GM12878 (cell line): ENCODE data around the gene ZNF133. TPM values are rescaled to one million over a fixed set of nuclear protein-coding genes. Genes with fewer than 3 reads are reported as not detected.

Experiments used
- ATAC-seq: fragments of 200-7000 bp; cut with Tn5 transposase; 3 replicates; pipeline ENCODE4 v1.9.1; 2020; ENCODE audit warnings: mild to moderate bottlenecking, moderate library complexity
- Bru-seq: library from RNA; stranded (reverse); fragments of 400-500 nt; gene quantifications from one replicate; lab custom pipeline; 2021; lab: Mats Ljungman, UMichigan
- BruChase-seq, 2 experiments: library from RNA; stranded (reverse); fragments of 400-500 nt; gene quantifications; one replicate each; lab custom pipeline; 2021; lab: Mats Ljungman, UMichigan
- BruUV-seq: library from RNA; stranded (reverse); fragments of 400-500 nt; replicated peaks from 2 replicates; lab custom pipeline; 2021; lab: Mats Ljungman, UMichigan
- CTCF ChIA-PET: fragments of 300-600 bp; sonication (Branson Sonifier 250); formaldehyde crosslinking; extraction: SDS; loops from one replicate; lab custom pipeline; 2021; ENCODE audit warnings: inconsistent platforms; lab: Yijun Ruan, JAX
- POLR2A ChIA-PET: fragments of 350-600 bp; formaldehyde crosslinking; extraction: SDS; loops from one replicate; lab custom pipeline; 2021; ENCODE audit warnings: inconsistent platforms; lab: Charles Lee
- RAD21 ChIA-PET: fragments of 300-600 bp; sonication (Branson Sonifier 250); formaldehyde crosslinking; loops from one replicate; lab custom pipeline; 2023; ENCODE audit warnings: antibody characterized with exemption; ENCODE audit not compliant: unreplicated experiment; lab: Charles Lee
- SMC1A ChIA-PET: fragments of 300-600 bp; sonication (Branson Sonifier 250); formaldehyde crosslinking; loops from one replicate; lab custom pipeline; 2023; ENCODE audit not compliant: unreplicated experiment, uncharacterized antibody; lab: Charles Lee
- DNase-seq: peaks from one replicate; pipeline ENCODE4 v3.0.0-alpha.2; 2011; ENCODE audit warnings: low read depth, low spot score
- FAIRE-seq: peaks from 3 replicates; lab custom pipeline; 2011; peaks lifted over from hg19 to GRCh38; lab: Jason Lieb, UNC
- H2AFZ ChIP-seq: 2 replicates; pipeline ENCODE4 v1.6.0; 2011; ENCODE audit warnings: low read depth, low read length, control low read depth; ENCODE audit not compliant: control insufficient read depth
- H3K27ac ChIP-seq: 2 replicates; pipeline ENCODE4 v1.5.1; 2011; ENCODE audit warnings: control low read depth; ENCODE audit not compliant: control insufficient read depth, insufficient read depth
- H3K27me3 ChIP-seq, 2 experiments: replicated peaks in 1 of 2; 2 replicates each; pipeline versions ENCODE4 v1.6.0 to v1.6.1; 2011; ENCODE audit warnings: low read length in 1 of 2; ENCODE audit not compliant: control insufficient read depth in 2 of 2, insufficient read depth in 2 of 2
- H3K36me3 ChIP-seq, 2 experiments: 2 replicates each; pipeline ENCODE4 v1.5.1; 2011; ENCODE audit warnings: low read length in 1 of 2; ENCODE audit not compliant: control insufficient read depth in 2 of 2, insufficient read depth in 2 of 2
- H3K4me1 ChIP-seq: 2 replicates; pipeline ENCODE4 v1.6.1; 2011; ENCODE audit warnings: mild to moderate bottlenecking, low read length, moderate library complexity, mixed read lengths; ENCODE audit not compliant: control insufficient read depth, insufficient read depth
- H3K4me2 ChIP-seq: 2 replicates; pipeline ENCODE4 v1.6.0; 2011; ENCODE audit warnings: control low read depth; ENCODE audit not compliant: control insufficient read depth, insufficient read depth
- H3K4me3 ChIP-seq: fragments of 200-600 bp; sonication (generic); 2 replicates; pipeline ENCODE4 v1.5.1; 2016
- H3K79me2 ChIP-seq: 2 replicates; pipeline ENCODE4 v1.6.0; 2011; ENCODE audit warnings: low read length; ENCODE audit not compliant: control insufficient read depth, insufficient read depth
- H3K9ac ChIP-seq: 2 replicates; pipeline ENCODE4 v1.8.0; 2011; ENCODE audit warnings: low read length, control low read depth, mixed read lengths; ENCODE audit not compliant: control insufficient read depth, insufficient read depth
- H3K9me3 ChIP-seq: replicated peaks from 3 replicates; pipeline ENCODE4 v1.5.1; 2011; ENCODE audit warnings: mild to moderate bottlenecking, low read length; ENCODE audit not compliant: control insufficient read depth, insufficient read depth
- H4K20me1 ChIP-seq: 2 replicates; pipeline ENCODE4 v1.6.0; 2011; ENCODE audit not compliant: control insufficient read depth, insufficient read depth
- CHD4 ChIP-seq: fragments of 200-600 bp; sonication (generic); IDR thresholded peaks from 2 replicates; pipeline ENCODE4 v1.6.1; 2016; ENCODE audit warnings: mild to moderate bottlenecking
- E2F4 ChIP-seq: IDR thresholded peaks from 2 replicates; pipeline ENCODE4 v1.6.1; 2012; ENCODE audit warnings: low read depth, low read length, improper control_type of control experiment
- HSF1 ChIP-seq: fragments of 150-350 bp; IDR thresholded peaks from 2 replicates; pipeline ENCODE4 v1.6.1; 2014; ENCODE audit warnings: mild to moderate bottlenecking, low read depth, low read length
- MLLT1 ChIP-seq: fragments of 450-650 bp; IDR thresholded peaks from 2 replicates; pipeline ENCODE4 v1.6.1; 2016; ENCODE audit warnings: mild to moderate bottlenecking
- NFXL1 ChIP-seq: fragments of 450-650 bp; IDR thresholded peaks from 2 replicates; pipeline ENCODE4 v1.6.1; 2017; ENCODE audit warnings: antibody characterized with exemption, mild to moderate bottlenecking, borderline replicate concordance
- POLR2A ChIP-seq: IDR thresholded peaks from 2 replicates; pipeline ENCODE4 v1.6.1; 2011; ENCODE audit warnings: low read depth, mild to moderate bottlenecking, low read length
- RAD51 ChIP-seq: fragments of 450-650 bp; IDR thresholded peaks from 2 replicates; pipeline ENCODE4 v1.6.1; 2016; ENCODE audit warnings: moderate library complexity, mild to moderate bottlenecking, inconsistent platforms
- SUPT20H ChIP-seq: IDR thresholded peaks from 2 replicates; pipeline ENCODE4 v1.6.1; 2011; ENCODE audit warnings: low read depth, mild to moderate bottlenecking, low read length, moderate library complexity, borderline replicate concordance; ENCODE audit not compliant: control insufficient read depth
- WRNIP1 ChIP-seq: IDR thresholded peaks from 2 replicates; pipeline ENCODE4 v1.6.1; 2011; ENCODE audit warnings: low read depth, low read length, improper control_type of control experiment, borderline replicate concordance
- WGBS: methylation state at CpG from one replicate; pipeline ENCODE4 v1.1.6; 2016; ENCODE audit warnings: low lambda C conversion rate; ENCODE audit not compliant: insufficient replicate concordance, insufficient coverage; ENCODE audit errors: missing lambda C conversion rate; 5-methylcytosine and 5-hydroxymethylcytosine counted together
- in situ Hi-C: fragments of 300-500 bp; cut with MboI; formaldehyde crosslinking; loops from 9 replicates; pipeline ENCODE4 v1.14.3; 2018; ENCODE audit warnings: mixed read lengths
- intact Hi-C: fragments of 100-400 bp; cut with micrococcal nuclease; formaldehyde crosslinking; loops from one replicate; pipeline ENCODE4 v1.14.2; 2022; ENCODE audit not compliant: unreplicated experiment
- long read RNA-seq, 2 experiments: library from polyadenylated mRNA; unstranded; transcript quantifications; one replicate each; pipeline ENCODE4 v2.0.0, GENCODE V29; 2019 to 2020
- polyA minus RNA-seq, 3 experiments: library from RNA; depleted of rRNA, polyadenylated mRNA; stranded (reverse); fragments of >200 nt; gene quantifications; 2 replicates each; pipeline ENCODE4 v1.2.3, GENCODE V29; 2011
- polyA plus RNA-seq, 11 experiments: library from polyadenylated mRNA; depleted of rRNA in 4 of 11; unstranded in 6 of 11; stranded (reverse) in 5 of 11; fragments of >200 nt; fragmentation: Nextera tagmentation in 4 of 11; fragmentation: Illumina TruSeq in 1 of 11; extraction: Ambion mirVana in 4 of 11; extraction: Trizol in 1 of 11; gene quantifications; 1 replicate in 1 of 11; 2 replicates in 10 of 11; pipeline versions ENCODE4 v1.2.1 to v1.2.3, GENCODE V29; 2011 to 2016; ENCODE audit warnings: inconsistent platforms in 2 of 11, missing spikeins in 2 of 11, low read depth in 1 of 11
- total RNA-seq, 4 experiments: library from RNA; depleted of rRNA in 3 of 4; stranded (reverse); fragments of >200 nt in 3 of 4; fragmentation: Illumina TruSeq in 1 of 4; extraction: Trizol in 1 of 4; gene quantifications; 2 replicates each; pipeline versions ENCODE4 v1.2.1 to v1.2.3, GENCODE V29; 2013 to 2021

ZNF133 gene
- total RNA-seq (2013; cell fraction: nucleolus; rRNA removed) = 23.5 and 23.9 TPM in 2 replicates
- total RNA-seq (2014; rRNA removed) (8.8 and 9.5 TPM in 2 replicates), total RNA-seq (2014; rRNA removed; fragmentation: Illumina TruSeq; extraction: Trizol) (8.9 and 9.1 TPM in 2 replicates), total RNA-seq (2021) (6.0 and 9.8 TPM in 2 replicates), polyA plus RNA-seq (2011; rRNA removed) (6.1 and 9.3 TPM in 2 replicates), polyA plus RNA-seq (2014; fragmentation: Illumina TruSeq; extraction: Trizol) (6.2 and 8.4 TPM in 2 replicates), polyA plus RNA-seq (2014; fragmentation: Nextera tagmentation; extraction: Ambion mirVana) (1 to 10 TPM; 2.0 to 2.2 TPM), polyA plus RNA-seq (2014; rRNA removed) (8.5 and 8.9 TPM in 2 replicates), polyA plus RNA-seq (2016; fragmentation: Nextera tagmentation; extraction: Ambion mirVana) (1 to 10 TPM; 4.8 to 6.1 TPM), polyA minus RNA-seq (2011; rRNA and poly(A)+ RNA removed) (11.6 and 17.1 TPM in 2 replicates), Bru-seq, nascent RNA (percentile 71 among the genes with signal in this experiment), BruChase-seq, experiment 1, labeled RNA remaining after a 6-hour chase (percentile 67 among the genes with signal in this experiment), BruChase-seq, experiment 2, labeled RNA remaining after a 2-hour chase (percentile 77 among the genes with signal in this experiment)
- 6.5 TPM for polyA plus RNA-seq (2011; ENCODE audit: low read depth)
- polyA plus RNA-seq (2011; cell fraction: cytosol; rRNA removed) = 8.1 and 8.2 TPM in 2 replicates
- 33.0 and 44.8 TPM in 2 replicates for polyA plus RNA-seq (2011; cell fraction: nucleus; rRNA removed)
- polyA plus RNA-seq (2012) = 8.4 and 10.9 TPM in 2 replicates
- polyA minus RNA-seq (2011; cell fraction: cytosol; rRNA and poly(A)+ RNA removed) = 3.2 and 4.8 TPM in 2 replicates
- 7.9 and 12.3 TPM in 2 replicates for polyA minus RNA-seq (2011; cell fraction: nucleus; rRNA and poly(A)+ RNA removed)
- long read RNA-seq, experiment 1 = 0 reads
- long read RNA-seq, experiment 2, partial matches to known transcripts = 0 of 1 reads
- long read RNA-seq, experiment 2, other reads (novel, unspliced or antisense) = 1 of 1 reads

- 1% methylated on average over 63 of the region's 63 CpGs for WGBS
- H3K4me3 ChIP-seq = peak within 1 kb of the TSS; percentile 92
- peak within 1 kb of the TSS; percentile 86 for H3K9ac ChIP-seq
- H3K36me3 ChIP-seq = peaks cover 0 to 8% of the 10 kb centered on the region in 2 experiments; a peak in 2 of 4 replicates
- no peaks in the 10 kb centered on the region for H4K20me1 ChIP-seq
- ATAC-seq (peak; percentile 100), DNase-seq (peak; percentile 78), FAIRE-seq (peak; percentile 90)
- peak within 1 kb of the TSS; percentile 96 for H3K4me2 ChIP-seq
- peak within 1 kb of the TSS; percentile 94 for H3K27ac ChIP-seq
- peaks cover 11% of the 10 kb centered on the region for H3K79me2 ChIP-seq
- peak within 1 kb of the TSS; percentile 100 for H2AFZ ChIP-seq
- no TSS peak for BruUV-seq
- H3K27me3 ChIP-seq = no peaks in the 10 kb centered on the region
- intact Hi-C loops = loop anchor here (1.0 to 10.0 kb wide), 3 partner anchors 124 to 283 kb away; partner anchors contain the start of genes KAT14 and PET117
- in situ Hi-C loops = no loop called here
- peaks cover 11% of the 10 kb centered on the region for H3K4me1 ChIP-seq
- ChIA-PET POLR2A (interaction anchor here (0.7 to 1.4 kb wide), 5 partner anchors 124 to 292 kb away, joined by 3 to 8 read pairs (median 5); partner anchors contain the start of genes KAT14, PET117, RBBP9 and SEC23B), RAD21 (interaction anchor here (0.9 to 1.4 kb wide), 4 partner anchors 124 to 606 kb away, joined by 3 to 8 read pairs (median 4); partner anchors contain the start of genes RRBP1 and SEC23B), CTCF (interaction anchor here (0.8 to 2.3 kb wide), 9 partner anchors 8 to 783 kb away, joined by 3 to 14 read pairs (median 3); no protein-coding TSS in a partner anchor), SMC1A (interaction anchor here (1.0 to 2.0 kb wide), 4 partner anchors 9 to 329 kb away, joined by 3 to 5 read pairs (median 4); no protein-coding TSS in a partner anchor)
- peaks cover 4% of the 10 kb centered on the region; the same call in 2 of the 3 replicates for H3K9me3 ChIP-seq
- TF ChIP-seq POLR2A (peak; percentile 97), CHD4 (no peak), MLLT1 (peak; percentile 55; the same call in 1 of the 2 replicates), SUPT20H (no peak), RAD51 (no peak), E2F4 (no peak), NFXL1 (no peak), WRNIP1 (no peak), HSF1 (no peak)
These were observed at the start of gene ZNF133 for GRCh38 chr20:18287915-18288748. ZNF133 (plus strand) TSS chr20:18288527; CDS start chr20:18305687, 17,160 bp downstream.
